ENCODE measurements around the gene PRSS3. TPM values are rescaled to one million over a fixed set of nuclear protein-coding genes. Genes with fewer than 3 reads are reported as not detected.

PRSS3 gene
- total RNA-seq, 1 experiment from 2014 or later = 1.8 TPM

DNA sequence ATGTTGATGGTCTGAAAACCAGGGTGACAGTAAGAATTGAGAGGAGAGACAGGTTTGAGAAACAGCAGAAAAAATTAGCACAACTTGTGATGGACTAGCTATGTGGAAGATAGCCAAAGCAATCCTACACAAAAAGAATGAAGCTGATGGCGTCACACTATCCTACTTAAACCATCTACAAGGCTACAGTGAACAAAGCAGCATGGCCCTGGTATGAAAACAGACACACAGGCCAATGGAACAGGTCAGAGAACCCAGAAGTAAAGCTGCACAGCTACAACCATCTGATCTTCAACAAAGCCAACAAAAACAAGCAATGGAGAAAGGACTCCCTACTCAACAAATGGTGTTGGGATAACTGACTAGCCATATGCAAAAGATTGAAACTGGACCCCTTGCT lies 14.1 kb downstream of the PRSS3 start (continued):
- no peak for TF ChIP-seq ARID4B (CRISPR knock-in tag; IDR thresholded peaks at IDR 0.05; ENCODE audit: borderline replicate concordance)
- no peak for TF ChIP-seq TEAD4 (CRISPR knock-in tag; IDR thresholded peaks at IDR 0.05)
- TF ChIP-seq ZNF425 (CRISPR knock-in tag; conservative IDR thresholded peaks at IDR 0.05) = no peak
- TF ChIP-seq JAZF1 (CRISPR knock-in tag; IDR thresholded peaks at IDR 0.05) = no peak
- no peak for TF ChIP-seq E2F1 (CRISPR knock-in tag; IDR thresholded peaks at IDR 0.05)
- no peak for TF ChIP-seq ZNF396 (CRISPR knock-in tag; IDR thresholded peaks at IDR 0.05; ENCODE audit: borderline replicate concordance)
- no peak for TF ChIP-seq CREM (CRISPR knock-in tag; IDR thresholded peaks at IDR 0.05)

DNA sequence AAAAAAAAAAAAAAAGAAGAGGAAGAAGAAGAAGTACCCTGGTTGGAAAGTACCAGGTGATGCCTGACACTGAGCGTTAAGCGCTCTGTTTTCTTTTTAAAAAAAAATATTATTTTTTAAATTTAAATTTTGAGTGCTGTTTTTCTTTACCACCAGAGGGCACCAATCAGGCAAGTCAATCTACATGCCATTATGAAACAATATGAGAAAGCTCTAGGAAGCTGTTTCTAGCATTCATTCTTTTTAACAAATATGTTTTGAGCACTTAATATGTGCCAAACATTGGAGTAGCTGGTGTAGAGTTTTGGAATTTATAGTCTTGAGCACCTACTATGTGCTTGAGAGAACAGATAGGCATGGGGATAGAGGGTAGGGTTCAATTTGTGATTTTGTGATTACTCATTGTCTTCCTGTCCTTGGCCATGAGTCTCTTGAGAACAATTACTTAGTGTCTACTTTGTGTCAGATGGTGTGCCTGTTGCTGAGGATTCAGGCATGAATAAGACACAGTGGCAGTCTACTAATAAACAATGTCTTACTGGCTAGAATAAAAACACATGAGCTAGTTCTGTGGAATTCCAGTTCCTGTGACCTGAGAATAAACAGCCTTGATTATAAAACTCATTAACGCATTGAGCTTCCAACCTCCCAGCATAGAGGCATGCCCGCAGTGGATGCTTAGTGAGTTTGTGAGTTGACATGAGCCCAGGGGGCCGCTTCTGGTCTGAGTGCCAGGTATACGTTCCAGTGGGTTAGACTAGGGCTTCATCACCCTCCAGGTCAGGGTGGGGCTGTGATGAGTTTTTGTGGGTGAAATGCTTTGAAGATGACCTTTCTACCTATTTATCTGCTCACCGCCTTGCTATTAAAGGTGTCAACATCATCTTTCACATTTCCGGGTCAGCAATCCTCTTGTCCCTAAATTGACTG lies 18.6 kb downstream of the PRSS3 start:
- no peaks in the 10 kb centered on the region for H3K9me3 Mint-ChIP-seq
- H3K4me1 Mint-ChIP-seq = peaks cover 17% of the 10 kb centered on the region
- no peak for DNase-seq (ENCODE audit: low spot score)
- H3K36me3 Mint-ChIP-seq = no peaks in the 10 kb centered on the region
- CTCF ChIA-PET = interaction anchor here (0.5 to 3.8 kb wide), 37 partner anchors 10 to 558 kb away, joined by 3 to 51 read pairs (median 5); partner anchors contain the start of gene PRSS3
- peak; percentile 38 for TF ChIP-seq CTCF (IDR thresholded peaks at IDR 0.05)
- no peak for TF ChIP-seq IRF2 (CRISPR knock-in tag; IDR thresholded peaks at IDR 0.05; ENCODE audit: borderline replicate concordance, low read depth)
- no peak for TF ChIP-seq FOXJ3 (CRISPR knock-in tag; IDR thresholded peaks at IDR 0.05; ENCODE audit: borderline replicate concordance)
- POLR2A ChIA-PET = interaction anchor here (0.7 kb wide), 2 partner anchors 29 to 342 kb away, joined by 3 to 10 read pairs; no protein-coding TSS in a partner anchor
- H3K27ac Mint-ChIP-seq = no peak overlapping the region
- H3K4me3 Mint-ChIP-seq = no peak overlapping the region
- no peaks in the 10 kb centered on the region for H3K27me3 Mint-ChIP-seq (ENCODE audit: low read depth)
- ATAC-seq = no peak

- H3K27ac Mint-ChIP-seq = peak overlapping the region; percentile 93; the same call in 1 of the 2 replicates
- TF ChIP-seq OVOL2 (CRISPR knock-in tag; IDR thresholded peaks at IDR 0.05; ENCODE audit: borderline replicate concordance) (no peak), TEAD1 (CRISPR knock-in tag; IDR thresholded peaks at IDR 0.05) (no peak), ZNF281 (CRISPR knock-in tag; IDR thresholded peaks at IDR 0.05) (no peak), ZNF671 (CRISPR knock-in tag; IDR thresholded peaks at IDR 0.05) (no peak), GTF2I (CRISPR knock-in tag; conservative IDR thresholded peaks at IDR 0.05) (no peak), ATF1 (CRISPR knock-in tag; IDR thresholded peaks at IDR 0.05) (no peak), ZNF219 (CRISPR knock-in tag; IDR thresholded peaks at IDR 0.05; ENCODE audit: borderline replicate concordance) (no peak), RELA (CRISPR knock-in tag; IDR thresholded peaks at IDR 0.05; ENCODE audit: borderline replicate concordance) (no peak), SP1 (CRISPR knock-in tag; conservative IDR thresholded peaks at IDR 0.05) (no peak)
- CTCF ChIA-PET = interaction anchor here (0.6 to 3.8 kb wide), 3 partner anchors 37 to 39 kb away, joined by 3 to 51 read pairs (median 24); no protein-coding TSS in a partner anchor
- POLR2A ChIA-PET = no interaction called here
- no peaks in the 10 kb centered on the region for H3K36me3 Mint-ChIP-seq
- ATAC-seq (no peak), DNase-seq (ENCODE audit: low spot score) (no peak)
- no peaks in the 10 kb centered on the region for H3K27me3 Mint-ChIP-seq (ENCODE audit: low read depth)
- peaks cover 34% of the 10 kb centered on the region for H3K4me1 Mint-ChIP-seq
- H3K4me3 Mint-ChIP-seq = peak overlapping the region; percentile 77
- no peaks in the 10 kb centered on the region for H3K9me3 Mint-ChIP-seq
These were observed 20.4 kb downstream of the PRSS3 start for GRCh38 chr9:33815781-33816180.

Data from WTC11 (cell line).